ENCODE measurements around the gene WIPF1.

DNA sequence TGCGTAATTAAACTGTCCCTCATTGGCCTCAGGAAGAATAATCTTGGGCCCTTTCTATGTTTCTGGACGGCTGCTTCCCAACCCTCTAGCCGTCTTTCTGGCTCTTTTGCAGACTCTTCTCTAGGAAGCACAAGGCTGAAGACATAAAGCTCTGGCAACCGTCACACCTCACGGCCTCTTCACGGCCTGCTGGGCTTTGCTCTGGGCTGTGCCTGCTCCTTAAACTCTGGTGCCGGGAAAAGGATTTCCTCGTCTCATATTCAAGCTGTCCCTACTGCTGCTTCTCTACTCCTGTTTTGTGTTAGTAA, 36.0 kb upstream of the WIPF1 start:
- TF ChIP-seq POLR2AphosphoS5 (IDR thresholded peaks at IDR 0.05) (no peak), POLR2A (IDR thresholded peaks at IDR 0.05) (no peak), EP300 (IDR thresholded peaks at IDR 0.05) (no peak)
- TF ChIP-seq, protein P1, sequence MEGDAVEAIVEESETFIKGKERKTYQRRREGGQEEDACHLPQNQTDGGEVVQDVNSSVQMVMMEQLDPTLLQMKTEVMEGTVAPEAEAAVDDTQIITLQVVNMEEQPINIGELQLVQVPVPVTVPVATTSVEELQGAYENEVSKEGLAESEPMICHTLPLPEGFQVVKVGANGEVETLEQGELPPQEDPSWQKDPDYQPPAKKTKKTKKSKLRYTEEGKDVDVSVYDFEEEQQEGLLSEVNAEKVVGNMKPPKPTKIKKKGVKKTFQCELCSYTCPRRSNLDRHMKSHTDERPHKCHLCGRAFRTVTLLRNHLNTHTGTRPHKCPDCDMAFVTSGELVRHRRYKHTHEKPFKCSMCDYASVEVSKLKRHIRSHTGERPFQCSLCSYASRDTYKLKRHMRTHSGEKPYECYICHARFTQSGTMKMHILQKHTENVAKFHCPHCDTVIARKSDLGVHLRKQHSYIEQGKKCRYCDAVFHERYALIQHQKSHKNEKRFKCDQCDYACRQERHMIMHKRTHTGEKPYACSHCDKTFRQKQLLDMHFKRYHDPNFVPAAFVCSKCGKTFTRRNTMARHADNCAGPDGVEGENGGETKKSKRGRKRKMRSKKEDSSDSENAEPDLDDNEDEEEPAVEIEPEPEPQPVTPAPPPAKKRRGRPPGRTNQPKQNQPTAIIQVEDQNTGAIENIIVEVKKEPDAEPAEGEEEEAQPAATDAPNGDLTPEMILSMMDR (IDR thresholded peaks at IDR 0.05), result no peak
